HPDE6-E6E7 (cell line): ENCODE results near the gene CTDNEP1.
"Not testable (repeated sequence)": the region's sequence is repeated elsewhere in the genome, so short reads cannot be mapped to it uniquely, and the experiment has no call there.

ENCODE experiments used
- DNase-seq: peaks from one replicate; pipeline ENCODE4 v3.0.0; 2011; ENCODE audit warnings: missing footprints; ENCODE audit errors: extremely low spot score

CTDNEP1 gene

GRCh38 chr17:7248796-7249195 lies 2.7 kb downstream of the CTDNEP1 start:
- DNase-seq, result no peak

GRCh38 chr17:7246779-7247178 lies 4.8 kb downstream of the CTDNEP1 start:
- no peak for DNase-seq

DNA sequence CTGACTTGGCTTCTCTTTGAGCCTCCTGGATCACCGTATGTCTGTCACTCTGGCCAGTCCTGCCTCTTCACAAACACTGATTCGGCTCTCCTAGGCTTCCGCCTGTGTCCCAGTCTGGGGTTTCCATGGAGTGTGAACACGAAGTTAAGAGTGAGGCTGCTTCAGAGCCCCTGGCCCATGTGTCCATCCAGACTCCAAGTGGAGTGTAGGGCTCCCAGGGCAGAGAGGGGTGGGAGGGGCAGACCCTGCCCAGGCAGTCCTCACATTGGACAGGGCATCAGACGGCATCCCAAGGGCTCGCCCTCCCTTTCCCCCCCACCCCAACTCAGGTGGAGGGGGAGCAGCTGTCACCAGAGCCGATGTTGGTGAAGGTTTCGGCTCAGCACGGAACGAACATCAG lies 7.7 kb downstream of the CTDNEP1 start:
- not testable (repeated sequence) for DNase-seq

DNA sequence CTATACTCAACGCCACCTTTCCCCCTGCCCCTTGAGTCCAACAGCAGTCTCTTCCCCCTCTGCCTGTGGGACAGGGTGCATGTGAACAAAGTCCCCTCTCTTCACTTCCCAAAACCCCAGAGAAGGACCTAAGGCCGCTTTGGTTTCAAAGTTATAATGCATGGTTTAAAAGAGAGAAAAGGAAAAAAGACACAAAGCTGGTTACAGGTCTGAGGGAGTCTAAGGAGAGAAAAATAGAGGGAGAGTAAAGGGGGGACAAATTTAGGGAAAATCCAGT lies 8.1 kb downstream of the CTDNEP1 start:
- no peak for DNase-seq

GRCh38 chr17:7242717-7243452 lies 8.6 kb downstream of the CTDNEP1 start:
- no peak for DNase-seq

DNA sequence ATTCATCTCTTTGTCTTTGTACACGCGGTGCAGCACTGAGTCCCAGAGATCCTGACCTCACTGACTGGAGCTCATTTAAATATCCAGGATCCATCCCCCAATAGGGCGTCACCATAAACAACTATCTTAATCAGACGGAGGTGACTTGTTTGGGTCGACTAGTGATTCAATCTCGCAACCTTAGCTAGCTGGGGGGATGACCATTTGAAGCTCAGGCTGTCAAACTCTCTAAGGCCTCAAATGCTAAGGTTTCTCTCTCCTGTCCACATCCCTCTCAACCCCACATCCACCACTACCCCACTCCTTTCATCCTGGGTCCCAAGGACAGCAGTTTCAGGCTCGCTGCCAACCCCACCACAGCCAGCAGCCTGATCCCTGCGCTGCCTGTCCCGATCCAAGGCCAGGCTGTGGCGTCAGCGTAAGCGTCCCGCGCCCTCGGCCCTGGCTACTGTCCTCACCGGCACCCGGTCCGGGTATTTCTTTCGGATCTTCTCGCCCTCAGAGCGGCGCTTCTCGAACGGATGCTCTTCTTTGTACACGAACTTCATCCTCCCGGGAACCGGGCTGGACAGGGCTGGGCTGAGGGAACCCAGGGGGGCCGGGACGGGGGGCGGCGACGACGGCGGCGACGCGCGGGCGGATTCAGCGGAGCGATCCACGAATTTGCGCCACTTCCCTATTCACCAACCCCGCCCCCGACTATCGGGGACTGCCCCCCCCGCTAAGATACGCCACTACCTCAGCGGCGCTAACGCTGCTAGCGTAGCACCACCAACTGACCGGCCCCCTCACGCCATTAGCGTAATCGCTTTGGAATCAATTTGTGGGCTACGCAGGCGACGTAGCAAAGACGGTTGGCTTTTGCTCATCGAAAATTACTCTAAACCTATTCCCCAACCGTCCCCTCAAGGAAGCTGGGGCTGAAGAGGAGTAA lies 9.5 kb downstream of the CTDNEP1 start, which contains the start of gene GABARAP:
Gene GABARAP (minus strand): TSS at position 667 of the 934 bp plus-strand sequence. CDS start 119 bp downstream, at position 548.
- DNase-seq, result no peak

- no peak for DNase-seq
These were observed 10.3 kb downstream of the CTDNEP1 start for GRCh38 chr17:7241090-7241733.

DNA sequence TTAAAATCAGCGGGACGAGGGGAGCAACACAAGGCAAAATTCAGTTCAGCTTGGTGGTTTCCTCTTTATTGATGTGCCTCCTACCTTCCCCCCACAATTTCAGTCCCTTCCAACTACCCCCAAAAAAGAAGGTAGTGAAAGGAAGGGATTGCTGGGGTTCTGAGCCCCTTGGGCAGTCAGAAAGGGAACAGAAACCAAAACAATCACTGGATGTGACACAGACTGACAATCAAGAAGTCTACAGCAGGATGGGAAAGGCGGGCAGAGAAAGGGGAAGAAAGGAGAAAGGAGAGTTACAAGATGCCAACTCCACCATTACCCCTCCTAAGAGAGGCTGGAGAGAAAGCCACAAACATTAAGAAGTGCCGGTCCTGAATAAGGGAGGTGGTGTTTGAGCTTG lies 11.2 kb downstream of the CTDNEP1 start:
- DNase-seq, result no peak

DNA sequence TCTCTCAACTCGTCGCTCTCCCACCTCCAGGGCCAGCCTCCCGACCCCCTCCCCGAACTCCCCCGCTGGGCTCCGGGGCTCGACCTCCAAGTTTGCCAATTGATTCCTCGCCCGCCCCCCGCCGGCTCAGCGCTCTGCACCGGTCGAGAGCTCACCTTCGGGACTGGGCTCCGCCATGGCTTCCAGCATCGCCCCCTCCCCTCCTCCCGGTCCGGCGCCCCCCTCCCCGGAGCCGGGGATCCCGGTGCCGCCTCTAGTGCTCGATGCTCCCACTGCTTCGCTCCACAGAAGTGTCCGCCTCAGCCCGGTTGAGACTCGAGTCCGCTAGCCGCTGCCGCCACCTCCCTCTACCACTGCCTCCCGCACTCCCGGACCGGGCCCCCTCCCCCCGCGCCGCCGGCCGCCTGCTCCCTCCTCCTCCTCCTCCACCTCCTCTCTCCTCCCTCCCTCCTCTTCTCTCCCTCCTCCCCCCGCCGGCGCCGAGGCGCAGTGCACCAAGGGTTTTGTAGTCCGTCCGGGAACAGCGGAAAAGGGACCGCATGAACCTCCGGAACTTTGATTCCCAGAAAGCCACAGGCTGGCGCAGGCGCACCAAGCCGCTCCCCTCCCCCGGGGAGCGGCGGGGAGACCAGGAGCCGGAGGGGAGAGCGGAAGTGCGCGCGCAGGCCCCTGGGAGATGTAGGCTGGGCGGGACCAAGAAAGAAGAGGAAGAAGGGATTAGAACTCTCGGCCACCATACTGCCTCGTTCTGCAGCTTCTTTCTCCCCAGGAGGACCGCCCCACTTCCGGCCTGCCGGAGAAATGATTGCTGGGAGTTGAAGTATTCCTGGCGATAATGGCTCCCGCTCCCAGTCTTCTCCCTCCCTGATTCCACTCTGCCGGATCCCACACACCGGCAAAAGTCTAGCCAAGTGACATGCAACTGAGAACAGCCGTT lies 12.2 kb downstream of the CTDNEP1 start, which contains the start of gene PHF23:
Gene PHF23 (minus strand): TSS at position 367 of the 937 bp plus-strand sequence. CDS start 178 bp downstream, at position 189.
- peak; percentile 98 for DNase-seq

GRCh38 chr17:7238420-7239090 lies 13.0 kb downstream of the CTDNEP1 start:
- DNase-seq, result no peak

GRCh38 chr17:7237761-7238419 lies 13.6 kb downstream of the CTDNEP1 start:
- DNase-seq, result no peak

DNA sequence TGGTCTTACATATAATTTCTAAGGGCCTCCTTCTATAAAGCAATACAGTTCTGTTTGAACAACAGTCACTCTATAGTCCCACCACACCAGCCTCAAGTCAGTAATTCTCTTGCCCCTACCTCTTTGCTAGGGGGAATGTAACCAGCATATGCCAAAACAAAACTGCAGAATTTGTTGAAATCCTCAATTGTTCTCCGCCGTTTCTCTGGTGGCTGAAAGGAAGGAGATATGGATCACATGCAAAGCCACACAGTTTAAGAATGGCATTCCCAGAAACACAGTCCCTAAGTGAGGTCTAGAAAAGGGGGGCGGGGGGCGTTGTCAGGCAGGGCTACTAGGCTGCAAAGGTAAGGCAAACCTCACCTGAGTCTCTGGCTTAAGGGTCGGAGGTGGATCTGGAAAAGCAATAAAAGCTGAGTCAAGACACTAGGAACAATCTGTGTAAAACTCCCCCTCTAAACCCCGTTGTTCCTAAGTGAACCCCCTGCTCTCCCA lies 14.2 kb downstream of the CTDNEP1 start:
- no peak for DNase-seq

GRCh38 chr17:7236808-7237207 lies 14.7 kb downstream of the CTDNEP1 start:
- DNase-seq, result no peak

- no peak for DNase-seq
These were observed 15.6 kb downstream of the CTDNEP1 start for GRCh38 chr17:7235693-7236665.

- DNase-seq, result peak; percentile 83
These were observed 17.2 kb downstream of the CTDNEP1 start, which contains the start of gene DVL2 for GRCh38 chr17:7234083-7234951. TSS of gene DVL2 (minus strand) at chr17:7234517. CDS start at chr17:7234262, 255 bp downstream.

DNA sequence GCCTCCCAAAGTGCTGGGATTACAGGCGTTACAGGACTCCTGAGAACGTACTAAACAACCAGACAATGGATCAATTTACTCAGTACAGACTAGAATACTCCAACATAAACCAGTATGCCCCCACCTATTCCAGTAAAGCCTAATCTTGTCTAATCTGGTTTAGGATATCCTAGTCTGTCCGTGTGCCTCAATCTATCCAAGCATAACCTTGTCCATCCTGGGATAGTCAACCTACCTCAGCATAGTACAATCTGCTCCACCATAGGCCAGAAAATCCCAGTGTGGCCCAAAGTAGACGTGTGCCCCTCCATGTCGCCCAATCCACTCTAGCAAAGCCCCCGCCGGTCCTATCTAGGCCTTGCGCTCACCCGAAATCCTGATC lies 17.8 kb downstream of the CTDNEP1 start:
- DNase-seq, result no peak

DNA sequence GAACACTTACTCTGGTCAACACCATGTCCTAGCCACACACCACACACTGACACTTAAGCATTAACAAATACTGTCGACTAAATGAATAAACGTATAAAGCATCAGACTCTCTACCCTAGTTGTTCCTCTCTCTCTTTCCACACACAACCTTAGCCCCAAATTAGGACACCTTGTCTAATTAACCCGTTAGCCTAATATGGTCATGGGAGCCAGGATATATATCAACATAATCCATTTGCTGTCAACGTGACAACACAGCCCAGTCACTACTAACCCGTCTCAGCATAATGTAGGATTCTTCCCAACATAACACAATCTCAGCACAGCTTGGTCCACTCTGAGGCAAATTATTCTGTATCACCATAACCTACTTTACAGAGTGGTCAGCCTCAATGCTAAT lies 19.4 kb downstream of the CTDNEP1 start:
- DNase-seq, result no peak

- DNase-seq, result no peak
These were observed 22.0 kb downstream of the CTDNEP1 start for GRCh38 chr17:7229504-7229903.
